Activated CD8-positive, alpha-beta memory T cell treated with anti-CD3 and anti-CD28 coated beads, Interleukin-2, amount 50 U/mL, for 1 hour (primary cell): ENCODE data around the gene TRIM38.
A peak's percentile ranks its signal among the peaks of the same experiment; 100 is the strongest.
"Not testable (repeated sequence)": the region's sequence is repeated elsewhere in the genome, so short reads cannot be mapped to it uniquely, and the experiment has no call there.

Source experiments
- DNase-seq: peaks from one replicate; pipeline ENCODE4 v3.0.0-alpha.2; 2020; ENCODE audit errors: extremely low read depth

Gene TRIM38

DNA sequence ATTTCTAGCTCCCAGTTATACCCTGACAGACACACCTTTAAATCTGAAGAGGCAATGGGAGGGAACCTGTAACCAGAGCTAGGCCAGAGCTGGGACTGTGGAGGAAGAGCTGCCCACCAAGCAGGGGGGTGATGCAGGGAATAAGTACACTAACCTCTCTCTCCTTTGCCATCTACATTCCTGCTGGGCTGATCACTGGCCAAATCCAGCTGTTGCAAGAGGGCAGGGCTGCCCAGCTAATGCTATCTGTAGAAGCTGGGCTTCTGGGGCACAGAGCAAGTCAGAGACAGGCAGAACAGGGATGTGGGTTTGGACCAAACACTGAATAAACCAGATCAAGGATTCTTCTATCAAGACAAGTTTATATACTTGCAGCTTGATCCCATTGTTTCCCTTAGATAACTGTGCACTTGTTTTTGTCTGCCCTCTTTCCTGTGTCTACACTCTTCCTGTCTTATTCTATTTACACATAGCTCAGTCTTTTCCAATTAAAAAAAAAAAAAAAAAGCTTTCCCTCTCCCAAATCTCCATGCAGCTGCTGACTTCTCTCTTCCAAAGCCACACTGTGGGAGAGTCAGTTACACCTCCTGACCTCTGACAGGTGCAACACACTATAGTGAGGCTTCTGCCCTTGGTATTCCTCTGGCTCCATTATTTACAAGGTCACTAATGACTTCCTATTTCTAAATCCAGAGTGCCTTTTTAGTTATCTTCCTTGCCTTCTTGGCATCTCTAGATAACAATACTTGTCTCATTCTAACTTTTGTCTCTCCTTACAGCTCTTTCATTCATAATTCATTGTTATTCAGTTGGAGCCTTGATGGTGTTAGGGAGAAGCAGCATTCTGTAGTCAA lies 43.7 kb downstream of the TRIM38 start:
- no peak for DNase-seq

GRCh38 chr6:26006940-26007305 lies 44.3 kb downstream of the TRIM38 start:
- DNase-seq: not testable (repeated sequence)

DNA sequence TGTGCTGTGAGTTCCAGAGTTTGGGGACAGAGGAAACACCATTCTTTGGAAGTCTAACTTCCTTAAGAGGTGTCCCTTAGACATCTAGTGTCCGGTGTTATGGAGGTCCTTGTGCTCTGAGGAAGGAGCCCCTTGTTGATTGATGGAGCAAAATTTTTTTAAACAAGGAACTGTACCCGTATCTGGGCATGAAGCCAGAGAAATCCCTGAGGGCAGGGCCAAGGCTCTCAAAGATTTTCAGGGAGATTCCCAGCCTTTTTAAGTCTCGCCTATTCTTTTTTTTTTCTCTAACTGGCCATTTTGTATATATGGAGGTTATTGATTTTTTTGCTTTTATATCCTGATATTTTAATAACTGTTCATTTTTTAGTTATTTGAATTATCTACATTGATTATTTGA lies 45.9 kb downstream of the TRIM38 start:
- DNase-seq: no peak

DNA sequence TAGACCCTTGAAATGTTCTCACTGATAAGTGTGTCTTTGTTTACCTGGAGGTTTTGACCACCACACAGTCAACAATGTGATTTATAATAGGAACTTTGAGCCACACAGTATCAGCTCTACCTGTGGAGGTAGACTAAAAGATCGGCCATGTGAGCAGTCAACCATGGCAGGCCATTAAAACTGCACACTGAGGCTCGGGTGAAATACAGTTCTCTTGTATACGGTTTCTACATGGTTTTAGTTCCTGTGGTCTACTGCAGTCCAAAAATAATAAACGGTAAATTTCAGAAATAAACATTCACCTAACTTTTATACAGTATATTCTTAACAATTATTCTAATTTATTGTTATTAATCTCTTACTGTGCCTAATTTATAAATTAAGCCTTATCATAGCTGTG lies 47.2 kb downstream of the TRIM38 start:
- no peak for DNase-seq

DNA sequence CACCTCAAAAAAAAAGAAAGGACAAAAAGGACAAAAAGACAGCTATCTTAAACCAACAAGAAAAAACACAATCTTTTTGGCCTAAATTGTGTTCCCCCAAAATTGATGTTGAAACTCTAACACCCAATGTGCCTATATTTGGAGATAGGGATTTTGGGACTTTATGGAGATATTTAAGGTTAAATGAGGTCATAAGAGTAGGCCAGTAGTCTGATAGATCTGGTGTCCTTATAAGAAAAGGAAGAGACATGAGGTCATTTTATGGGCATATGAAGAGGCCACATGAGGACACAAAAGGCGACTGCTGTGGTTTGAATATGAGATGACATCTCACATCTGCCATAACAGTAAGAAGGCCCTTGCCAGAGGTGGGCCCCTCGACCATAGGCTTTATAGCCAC lies 49.5 kb downstream of the TRIM38 start:
- DNase-seq: no peak

DNA sequence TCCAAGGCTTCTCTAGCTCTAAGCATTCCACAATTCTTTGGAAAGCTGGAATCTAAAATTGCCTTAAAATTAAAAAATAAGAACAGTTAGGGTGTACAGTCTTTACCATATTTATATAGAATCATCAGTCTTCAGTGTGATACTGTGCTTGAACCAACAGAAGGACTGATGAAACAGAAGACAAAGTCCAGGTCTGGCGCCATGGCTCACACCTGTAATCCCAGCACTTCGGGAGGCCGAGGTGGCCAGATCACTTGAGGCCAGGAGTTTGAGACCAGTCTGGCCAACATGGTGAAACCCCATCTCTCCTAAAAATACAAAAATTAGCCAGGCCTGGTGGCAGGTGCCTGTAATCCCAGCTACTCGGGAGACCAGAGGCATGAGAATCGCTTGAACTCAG lies 51.8 kb downstream of the TRIM38 start:
- not testable (repeated sequence) for DNase-seq

GRCh38 chr6:26016245-26016962 lies 53.8 kb downstream of the TRIM38 start:
- DNase-seq: no peak

- no peak for DNase-seq
Measured at GRCh38 chr6:26016963-26017631, 54.5 kb downstream of the TRIM38 start.

DNA sequence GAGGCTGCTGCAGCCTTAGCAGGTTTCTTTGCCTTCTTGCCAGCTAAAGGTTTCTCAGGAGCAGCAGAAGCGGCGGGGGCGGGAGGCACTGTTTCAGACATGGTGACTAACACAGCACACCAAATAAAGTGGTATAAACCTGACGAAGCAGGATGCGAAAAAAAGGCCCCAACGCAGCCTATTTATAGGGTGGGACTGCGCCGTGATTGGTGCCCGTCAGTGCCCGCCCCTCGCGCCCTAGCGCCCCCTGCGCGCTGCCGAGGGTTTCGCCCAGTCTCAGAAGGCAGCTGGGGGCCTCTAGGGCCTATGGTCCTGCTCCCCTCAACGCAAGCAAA lies 55.0 kb downstream of the TRIM38 start:
- peak; percentile 52 for DNase-seq

- DNase-seq: no peak
Measured at GRCh38 chr6:26019261-26019830, 56.7 kb downstream of the TRIM38 start.

DNA sequence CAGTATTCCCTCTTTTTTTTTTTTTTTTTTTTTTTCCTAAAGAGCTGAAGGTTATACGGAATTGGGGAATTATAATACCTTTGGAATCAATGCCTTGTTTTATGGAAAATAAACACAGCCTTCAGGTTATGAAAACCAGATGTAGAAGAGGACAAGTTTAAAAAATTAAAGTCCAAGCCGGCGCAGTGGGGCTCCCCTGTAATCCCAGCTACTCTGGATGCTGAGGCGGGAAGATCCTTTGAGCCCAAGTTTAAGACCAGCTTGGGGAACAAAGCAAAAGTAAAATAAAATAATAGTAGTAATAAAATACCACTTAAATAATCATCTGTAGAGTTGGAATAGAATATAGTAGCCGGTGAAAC lies 57.3 kb downstream of the TRIM38 start:
- no peak for DNase-seq

- no peak for DNase-seq
Measured at GRCh38 chr6:26020329-26021000, 57.9 kb downstream of the TRIM38 start.

DNA sequence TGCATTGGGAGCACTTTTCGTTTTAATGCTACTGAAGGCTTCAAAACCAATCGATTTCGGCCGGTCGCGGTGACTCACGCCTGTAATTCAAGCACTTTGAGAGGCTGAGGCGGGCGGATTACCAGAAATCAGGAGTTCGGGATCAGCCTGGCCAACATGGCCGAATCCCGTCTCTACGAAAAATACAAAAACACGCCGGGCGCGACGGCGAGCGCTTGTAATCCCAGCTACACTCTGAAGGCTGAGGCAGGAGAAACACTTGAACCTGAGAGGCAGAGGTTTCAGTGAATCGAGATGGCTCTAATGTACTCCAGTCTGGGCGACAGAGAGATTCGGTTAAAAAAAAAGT lies 58.4 kb downstream of the TRIM38 start:
- no peak for DNase-seq

- peak; percentile 83 for DNase-seq
Measured at GRCh38 chr6:26021350-26022131, 58.9 kb downstream of the TRIM38 start.

DNA sequence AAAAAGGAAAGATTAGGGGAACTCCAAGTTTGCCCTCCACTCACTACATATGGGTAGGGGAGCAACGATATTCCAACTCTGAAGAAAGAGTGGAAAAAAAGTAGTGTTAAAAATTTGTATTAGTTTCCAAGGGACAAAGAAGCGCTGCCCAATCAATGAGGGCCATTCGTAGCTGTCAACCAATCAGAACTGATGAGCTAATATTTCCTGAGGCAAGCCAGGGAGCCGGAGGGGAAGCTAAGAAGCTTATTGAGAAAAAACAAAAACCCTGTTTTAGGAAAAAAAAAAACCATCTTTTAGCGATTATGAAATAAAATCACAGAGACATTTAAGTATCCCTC lies 59.5 kb downstream of the TRIM38 start:
- no peak for DNase-seq

- DNase-seq: no peak
Measured at GRCh38 chr6:26022737-26023136, 60.1 kb downstream of the TRIM38 start.

DNA sequence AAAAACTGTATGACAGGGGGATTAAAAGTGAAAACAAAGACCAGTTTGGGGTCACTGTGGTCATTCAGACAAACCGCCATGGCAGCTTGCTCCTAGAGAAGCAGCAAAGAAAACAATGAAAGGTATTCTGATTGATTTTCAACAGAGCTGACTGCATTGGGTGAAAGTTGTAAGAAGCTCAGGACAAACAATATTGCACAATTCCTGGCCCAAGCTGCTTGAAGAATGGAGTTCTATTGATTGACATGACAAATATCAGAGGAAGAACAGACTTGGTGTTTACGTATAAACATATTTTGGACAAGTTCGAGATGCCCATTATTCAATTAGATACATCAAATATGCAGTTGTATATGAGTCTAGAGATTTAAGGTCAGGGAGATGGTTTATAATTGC lies 62.0 kb downstream of the TRIM38 start:
- no peak for DNase-seq

DNA sequence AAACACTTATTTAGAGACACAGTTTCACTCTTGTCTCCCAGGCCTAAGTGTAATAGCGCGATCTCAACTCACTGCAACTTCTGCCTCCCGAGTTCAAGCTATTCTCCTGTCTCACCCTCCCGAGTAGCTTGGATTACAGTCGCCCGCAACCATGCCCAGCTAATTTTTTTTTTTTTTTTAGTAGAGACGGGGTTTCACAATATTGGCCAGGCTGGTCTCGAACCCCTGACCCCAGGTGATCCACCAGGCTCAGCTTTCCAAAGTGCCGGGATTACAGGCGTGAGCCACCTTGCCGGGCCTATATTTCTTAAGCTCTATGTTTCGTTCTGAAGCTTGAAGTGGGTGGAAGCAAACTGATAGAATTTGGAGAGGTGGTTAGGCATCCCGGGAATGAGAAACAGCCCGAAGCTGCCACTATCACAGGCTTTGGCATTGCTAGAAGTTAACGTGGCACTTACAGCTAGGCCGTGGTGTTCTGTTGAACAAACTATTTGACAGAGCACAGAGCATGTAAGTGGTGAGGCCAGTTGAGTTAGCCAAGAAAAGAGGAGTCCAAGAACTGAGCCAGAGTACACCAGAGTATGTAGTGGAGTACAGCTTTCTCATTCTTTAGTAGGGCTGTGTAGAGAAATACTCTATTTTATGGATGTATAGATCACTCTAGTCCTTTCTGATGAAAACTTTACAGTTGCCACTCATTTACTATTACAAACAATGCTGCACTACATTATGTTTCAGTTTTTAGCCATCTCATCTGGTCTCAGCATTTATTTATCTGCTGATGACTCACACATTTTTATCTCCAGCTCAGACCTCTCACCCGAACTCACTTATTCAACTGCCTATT lies 62.7 kb downstream of the TRIM38 start:
- DNase-seq: no peak

- peak; percentile 93 for DNase-seq
Measured at GRCh38 chr6:26025894-26026832, 63.6 kb downstream of the TRIM38 start.
